Left colon (tissue), 2 donors: ENCODE data around the gene CSTF1. TPM values are rescaled to one million over a fixed set of nuclear protein-coding genes. Genes with fewer than 3 reads are reported as not detected.

Experiments
- ATAC-seq: fragments of 200-7000 bp; cut with Tn5 transposase; one replicate; pipeline ENCODE4 v1.9.1; 2020; ENCODE audit warnings: mild to moderate bottlenecking, moderate library complexity
- DNase-seq, 2 donors: peaks; one replicate each; pipeline ENCODE4 v3.0.0-alpha.2; 2020
- intact Hi-C, 2 donors: fragments of 100-400 bp; cut with DNase I in 1 of 2; cut with micrococcal nuclease in 1 of 2; formaldehyde crosslinking; loops; one replicate each; pipeline versions ENCODE4 v1.11.2 to v1.14.0; 2022; cut with DNase I, micrococcal nuclease
- total RNA-seq, 2 donors: library from RNA; stranded (reverse); fragmentation: NEBNext Ultra II Directional; extraction: Animal tissue kit (Norgen Biotek cat#: 25700); gene quantifications; one replicate each; pipeline ENCODE4 v1.2.1, GENCODE V29; 2021
- donor health status: DM: no; HTN: no; CAD: no.
- donor health status: DM: yes; HTN: yes; CAD: no.

CSTF1 gene
- total RNA-seq, 2 donors from 2014 or later: 22.9 to 23.1 TPM

DNA sequence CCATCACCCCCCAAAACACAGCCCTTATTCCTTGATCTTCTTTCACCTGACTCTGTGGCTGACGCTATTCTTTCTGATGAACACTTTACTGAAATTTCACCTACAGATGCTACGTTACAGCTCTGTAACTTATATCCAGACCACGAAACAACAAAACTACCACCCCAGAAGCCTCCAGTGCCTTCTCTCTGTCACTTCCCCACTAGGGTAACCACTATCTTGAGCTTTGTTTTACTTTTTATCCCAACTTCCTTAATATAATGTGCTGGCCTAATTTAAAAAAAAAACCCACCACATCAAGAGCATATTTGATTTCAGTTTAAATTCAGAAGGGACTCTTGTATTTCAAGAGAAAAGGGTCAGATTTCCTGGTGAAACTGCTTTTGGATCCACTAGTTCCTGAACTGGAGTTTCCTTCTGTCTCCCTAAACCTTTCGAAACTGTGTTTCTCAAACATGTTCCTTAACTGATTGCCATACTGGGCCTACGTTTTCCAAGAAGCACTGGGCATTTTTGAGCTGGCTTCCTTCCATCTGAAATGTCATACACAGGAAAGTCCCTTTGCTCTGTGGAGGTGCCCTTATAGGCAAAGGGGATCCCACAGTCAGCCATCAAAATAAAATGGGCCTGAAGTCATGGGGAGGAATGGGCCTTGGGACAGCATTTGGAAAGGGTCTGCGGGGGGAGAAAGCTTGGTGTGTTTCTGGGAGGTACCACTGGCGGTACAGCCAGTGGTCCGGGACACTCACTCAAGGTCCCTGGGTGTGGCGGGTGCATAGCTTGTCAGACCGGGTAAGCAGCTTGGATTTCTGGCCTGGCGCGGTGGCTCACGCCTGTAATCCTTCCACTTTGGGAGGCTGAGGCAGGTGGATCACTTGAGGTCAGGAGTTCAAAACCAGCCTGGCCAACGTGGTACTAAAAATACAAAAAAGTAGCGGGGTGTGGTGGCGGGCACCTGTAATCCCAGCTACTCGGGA is 50.2 kb downstream of the CSTF1 start:
- intact Hi-C loops: no loop called here
- ATAC-seq (no peak), DNase-seq (no peak)

- intact Hi-C loops: no loop called here
- ATAC-seq (no peak), DNase-seq (no peak)
Measured at GRCh38 chr20:56443654-56444540, 51.5 kb downstream of the CSTF1 start.

DNA sequence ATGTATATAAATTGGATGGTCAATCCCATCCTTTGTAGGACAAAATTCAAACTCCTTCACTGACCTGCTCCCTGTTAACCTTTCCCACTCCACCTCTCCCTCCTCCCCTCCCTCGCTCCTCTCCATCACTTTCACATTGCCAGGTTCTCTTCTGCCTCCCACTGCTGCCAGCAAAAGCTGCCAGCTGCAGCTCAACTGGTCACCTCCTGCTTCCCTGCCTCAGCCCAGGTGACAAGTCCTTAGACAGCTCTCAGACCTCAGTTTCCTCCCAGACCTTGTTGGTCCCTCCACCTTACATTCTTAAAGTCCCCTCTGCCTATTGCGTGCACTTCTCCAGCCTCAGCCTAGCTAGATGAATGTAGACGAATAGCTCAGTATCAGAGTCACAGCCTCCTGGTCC is 52.7 kb downstream of the CSTF1 start:
- DNase-seq (no peak), ATAC-seq (no peak)
- intact Hi-C loops: no loop called here

DNA sequence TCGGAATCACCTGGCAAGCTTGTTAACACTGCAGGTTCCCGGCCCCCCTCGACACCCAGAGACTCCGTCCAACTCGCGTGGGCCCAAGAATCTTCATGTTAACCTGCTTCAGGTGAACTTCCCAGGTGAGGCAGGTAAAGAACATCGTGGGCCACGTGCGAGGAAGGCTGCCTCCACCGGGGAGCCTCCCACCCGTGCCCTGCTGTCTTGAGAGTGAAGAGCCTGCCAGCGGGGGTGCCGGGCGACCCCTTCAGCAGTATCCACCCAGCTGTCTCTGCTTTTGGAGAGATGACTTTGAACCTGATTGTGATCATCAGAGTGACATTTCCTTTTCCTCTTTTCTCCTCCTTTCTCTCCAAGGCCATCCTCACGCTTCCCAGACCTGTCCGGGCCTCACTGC is 53.1 kb downstream of the CSTF1 start:
- intact Hi-C loops: no loop called here
- ATAC-seq (no peak), DNase-seq (no peak)

DNA sequence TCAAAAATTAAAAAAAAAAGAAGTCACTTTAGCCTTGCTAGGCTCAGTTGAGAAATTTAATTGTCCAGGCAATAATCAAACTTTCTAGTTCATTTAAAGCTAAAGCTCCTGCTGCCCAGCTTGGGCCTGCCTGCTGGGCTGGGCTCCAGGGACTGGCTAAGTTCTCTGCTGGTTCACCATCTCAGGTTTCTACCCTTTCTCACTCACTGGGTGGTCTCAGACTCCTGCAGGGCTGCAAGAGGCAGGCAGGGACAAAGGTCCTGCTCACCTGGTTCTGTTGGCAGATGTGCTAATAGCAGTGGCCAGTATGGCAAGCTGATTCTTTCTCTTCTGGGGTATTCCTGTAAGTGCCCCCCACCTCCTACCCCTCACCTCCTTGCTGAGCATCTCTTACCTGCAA is 54.8 kb downstream of the CSTF1 start:
- no peak for DNase-seq
- intact Hi-C loops: no loop called here
- no peak for ATAC-seq

DNA sequence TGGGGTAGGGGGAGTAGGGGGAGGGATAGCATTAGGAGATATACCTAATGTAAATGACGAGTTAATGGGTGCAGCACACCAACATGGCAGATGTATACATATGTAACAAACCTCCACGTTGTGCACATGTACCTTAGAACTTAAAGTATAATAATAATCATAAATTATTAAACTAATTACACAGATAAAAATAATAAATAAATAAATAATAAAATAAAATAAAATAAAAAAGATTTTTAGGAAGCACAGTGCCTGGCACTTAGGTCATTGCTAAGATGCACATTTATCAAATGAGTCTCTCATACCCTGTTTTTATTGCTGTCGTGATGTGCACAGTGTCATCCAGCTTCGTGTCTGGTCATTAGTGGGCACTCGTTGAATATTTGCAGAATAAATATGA is 57.0 kb downstream of the CSTF1 start:
- ATAC-seq (no peak), DNase-seq (no peak)
- intact Hi-C loops: no loop called here

GRCh38 chr20:56451056-56451765 is 58.8 kb downstream of the CSTF1 start:
- ATAC-seq: no peak
- DNase-seq: no peak
- intact Hi-C loops: no loop called here

DNA sequence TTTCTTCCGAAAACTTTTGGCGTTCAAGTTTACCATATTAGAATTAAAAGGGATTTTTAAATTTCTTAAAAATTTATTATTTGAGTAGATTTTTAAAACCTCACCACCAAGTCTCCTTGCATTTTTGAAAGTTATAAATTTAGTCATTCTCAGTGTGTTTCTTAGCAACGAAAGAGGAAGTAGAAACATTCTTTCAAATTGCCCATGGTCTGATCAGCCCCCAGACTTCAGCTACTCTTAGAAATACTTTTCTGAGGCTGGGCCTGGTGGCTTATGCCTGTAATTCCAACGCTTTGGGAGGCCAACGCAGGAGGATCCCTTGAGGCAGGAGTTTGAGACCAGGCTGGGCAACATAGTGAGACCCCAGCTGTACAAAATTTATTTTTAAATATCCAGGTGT is 60.9 kb downstream of the CSTF1 start:
- ATAC-seq (no peak), DNase-seq (no peak)
- intact Hi-C loops: no loop called here

GRCh38 chr20:56454754-56455153 is 62.3 kb downstream of the CSTF1 start:
- no peak for DNase-seq
- intact Hi-C loops: no loop called here
- ATAC-seq: no peak

Other genes with a start within 250 kb of the CSTF1 start
- not detected for gene MC3R, start 143.9 kb upstream of the CSTF1 start, total RNA-seq
- 10 to 100 TPM; 30.2 to 35.3 TPM for gene FAM210B, start 33.7 kb upstream of the CSTF1 start, total RNA-seq
- gene AURKA, start 430 bp upstream of the CSTF1 start, total RNA-seq: 10 to 100 TPM; 13.3 to 21.1 TPM
- 1 to 10 TPM in 1 of 2 donors, under 1 TPM in 1; 0.46 to 1.3 TPM for gene CASS4, start 19.6 kb downstream of the CSTF1 start, total RNA-seq
- 10 to 100 TPM; 65.5 to 71.5 TPM for gene RTF2, start 76.0 kb downstream of the CSTF1 start, total RNA-seq
- under 1 TPM; 0.34 to 0.39 TPM for gene FAM209A, start 132.1 kb downstream of the CSTF1 start, total RNA-seq
- gene FAM209B, start 140.6 kb downstream of the CSTF1 start, total RNA-seq: not detected
- gene TFAP2C, start 236.7 kb downstream of the CSTF1 start, total RNA-seq: 1 to 10 TPM in 1 of 2 donors, under 1 TPM in 1; 0.52 to 1.6 TPM